ENCODE results near the gene VSIG2.

The VSIG2 gene

GRCh38 chr11:124718801-124719200 lies 33.3 kb downstream of the VSIG2 start:
- TF ChIP-seq SUZ12 (IDR thresholded peaks at IDR 0.05) (no peak), HDGF (IDR thresholded peaks at IDR 0.05; ENCODE audit: borderline replicate concordance) (no peak), FOXA1 (IDR thresholded peaks at IDR 0.05) (no peak), NFRKB (IDR thresholded peaks at IDR 0.05) (no peak), ELF4 (IDR thresholded peaks at IDR 0.05) (no peak), SP1 (IDR thresholded peaks at IDR 0.05) (no peak), FOXM1 (IDR thresholded peaks at IDR 0.05; ENCODE audit: borderline replicate concordance) (no peak), ARNT (IDR thresholded peaks at IDR 0.05) (no peak), CTBP1 (IDR thresholded peaks at IDR 0.05; ENCODE audit: borderline replicate concordance) (no peak), FOXK2 (IDR thresholded peaks at IDR 0.05) (no peak), TARDBP (IDR thresholded peaks at IDR 0.05) (no peak), PKNOX1 (IDR thresholded peaks at IDR 0.05) (no peak)
- DNase-seq (ENCODE audit: extremely low spot score) = no peak
- ChIA-PET CTCF (interaction anchor here (0.6 kb wide), 1 partner anchor 57 kb away, joined by 3 read pairs; no protein-coding TSS in a partner anchor), POLR2A (interaction anchor here (1.8 kb wide), 1 partner anchor 21 kb away, joined by 7 read pairs; the partner anchor contains the start of gene NRGN)

GRCh38 chr11:124717786-124718651 lies 34.0 kb downstream of the VSIG2 start:
- TF ChIP-seq TARDBP (IDR thresholded peaks at IDR 0.05) = no peak
- 0 out of 2 replicates have a peak, but pooled peaks have one; percentile 27 for TF ChIP-seq L3MBTL2 (conservative IDR thresholded peaks at IDR 0.05)
- ChIA-PET CTCF (interaction anchor here (1.0 kb wide), 1 partner anchor 29 kb away, joined by 3 read pairs; no protein-coding TSS in a partner anchor), POLR2A (interaction anchor here (0.9 to 1.8 kb wide), 2 partner anchors 22 to 25 kb away, joined by 3 to 7 read pairs; partner anchors contain the start of gene NRGN)
- peak; percentile 64 for DNase-seq (ENCODE audit: extremely low spot score)

GRCh38 chr11:124717421-124717785 lies 34.7 kb downstream of the VSIG2 start:
- ChIA-PET CTCF (interaction anchor here (1.0 kb wide), 1 partner anchor 29 kb away, joined by 3 read pairs; no protein-coding TSS in a partner anchor), POLR2A (interaction anchor here (0.9 to 1.8 kb wide), 2 partner anchors 23 to 26 kb away, joined by 3 to 7 read pairs; partner anchors contain the start of gene NRGN)
- no peak for TF ChIP-seq L3MBTL2 (conservative IDR thresholded peaks at IDR 0.05)
- no peak for TF ChIP-seq FOXM1 (IDR thresholded peaks at IDR 0.05; ENCODE audit: borderline replicate concordance)
- TF ChIP-seq SP1 (IDR thresholded peaks at IDR 0.05) = no peak
- no peak for TF ChIP-seq BHLHE40 (IDR thresholded peaks at IDR 0.05; ENCODE audit: borderline replicate concordance)
- no peak for TF ChIP-seq FOXA1 (IDR thresholded peaks at IDR 0.05)
- TF ChIP-seq FOXK2 (IDR thresholded peaks at IDR 0.05) = no peak
- TF ChIP-seq LEF1 (IDR thresholded peaks at IDR 0.05; ENCODE audit: borderline replicate concordance) = no peak
- TF ChIP-seq ZNF384 (IDR thresholded peaks at IDR 0.05) = no peak
- TF ChIP-seq ELF4 (IDR thresholded peaks at IDR 0.05) = no peak
- TF ChIP-seq HDGF (IDR thresholded peaks at IDR 0.05; ENCODE audit: borderline replicate concordance) = no peak
- TF ChIP-seq TARDBP (IDR thresholded peaks at IDR 0.05) = no peak
- TF ChIP-seq ARNT (IDR thresholded peaks at IDR 0.05) = no peak
- TF ChIP-seq PKNOX1 (IDR thresholded peaks at IDR 0.05) = no peak
- no peak for TF ChIP-seq NFRKB (IDR thresholded peaks at IDR 0.05)
- TF ChIP-seq CTBP1 (IDR thresholded peaks at IDR 0.05; ENCODE audit: borderline replicate concordance) = no peak
- TF ChIP-seq SUZ12 (IDR thresholded peaks at IDR 0.05) = no peak
- DNase-seq (ENCODE audit: extremely low spot score) = no peak

- CTCF ChIA-PET = no interaction called here
- DNase-seq (ENCODE audit: extremely low spot score) = no peak
- POLR2A ChIA-PET = interaction anchor here (0.9 to 1.8 kb wide), 2 partner anchors 23 to 27 kb away, joined by 3 to 7 read pairs; partner anchors contain the start of gene NRGN
- no peak for TF ChIP-seq HDGF (IDR thresholded peaks at IDR 0.05; ENCODE audit: borderline replicate concordance)
- TF ChIP-seq BHLHE40 (IDR thresholded peaks at IDR 0.05; ENCODE audit: borderline replicate concordance) = no peak
- no peak for TF ChIP-seq ELF4 (IDR thresholded peaks at IDR 0.05)
- no peak for TF ChIP-seq NFRKB (IDR thresholded peaks at IDR 0.05)
- no peak for TF ChIP-seq CTBP1 (IDR thresholded peaks at IDR 0.05; ENCODE audit: borderline replicate concordance)
- TF ChIP-seq ARNT (IDR thresholded peaks at IDR 0.05) = no peak
- no peak for TF ChIP-seq SUZ12 (IDR thresholded peaks at IDR 0.05)
- TF ChIP-seq TARDBP (IDR thresholded peaks at IDR 0.05) = no peak
- TF ChIP-seq LEF1 (IDR thresholded peaks at IDR 0.05; ENCODE audit: borderline replicate concordance) = no peak
- no peak for TF ChIP-seq L3MBTL2 (conservative IDR thresholded peaks at IDR 0.05)
- no peak for TF ChIP-seq PKNOX1 (IDR thresholded peaks at IDR 0.05)
Measured at GRCh38 chr11:124716591-124716990, 35.5 kb downstream of the VSIG2 start.

- POLR2A ChIA-PET = no interaction called here
- CTCF ChIA-PET = no interaction called here
- DNase-seq (ENCODE audit: extremely low spot score) = no peak
- no peak for TF ChIP-seq ELF4 (IDR thresholded peaks at IDR 0.05)
- TF ChIP-seq SUZ12 (IDR thresholded peaks at IDR 0.05) = no peak
- no peak for TF ChIP-seq SP1 (IDR thresholded peaks at IDR 0.05)
Measured at GRCh38 chr11:124712392-124712791, 39.7 kb downstream of the VSIG2 start.

GRCh38 chr11:124707829-124708228 lies 44.2 kb downstream of the VSIG2 start:
- ChIA-PET CTCF (no interaction called here), POLR2A (no interaction called here)
- DNase-seq (ENCODE audit: extremely low spot score) = no peak
- TF ChIP-seq FOXM1 (IDR thresholded peaks at IDR 0.05; ENCODE audit: borderline replicate concordance) (no peak), ELF4 (IDR thresholded peaks at IDR 0.05) (no peak), FOXA1 (IDR thresholded peaks at IDR 0.05) (no peak), PKNOX1 (IDR thresholded peaks at IDR 0.05) (no peak), TARDBP (IDR thresholded peaks at IDR 0.05) (no peak), LEF1 (IDR thresholded peaks at IDR 0.05; ENCODE audit: borderline replicate concordance) (no peak), L3MBTL2 (conservative IDR thresholded peaks at IDR 0.05) (no peak), SP1 (IDR thresholded peaks at IDR 0.05) (no peak), HDGF (IDR thresholded peaks at IDR 0.05; ENCODE audit: borderline replicate concordance) (no peak), ZNF384 (IDR thresholded peaks at IDR 0.05) (no peak), ARNT (IDR thresholded peaks at IDR 0.05) (no peak), CTBP1 (IDR thresholded peaks at IDR 0.05; ENCODE audit: borderline replicate concordance) (no peak), BHLHE40 (IDR thresholded peaks at IDR 0.05; ENCODE audit: borderline replicate concordance) (no peak), FOXK2 (IDR thresholded peaks at IDR 0.05) (no peak), NFRKB (IDR thresholded peaks at IDR 0.05) (no peak), SUZ12 (IDR thresholded peaks at IDR 0.05) (no peak)
